H1 (cell line): ENCODE measurements around the gene TSPAN9. TPM values are rescaled to one million over a fixed set of nuclear protein-coding genes. Genes with fewer than 3 reads are reported as not detected.

ENCODE experiments used
- CTCF ChIA-PET: fragments of 300-600 bp; sonication (Branson Sonifier 250); formaldehyde crosslinking; loops from one replicate; lab custom pipeline; 2021; ENCODE audit not compliant: partially characterized antibody; lab: Charles Lee
- POLR2A ChIA-PET: fragments of 300-600 bp; sonication (Branson Sonifier 250); formaldehyde crosslinking; loops from one replicate; lab custom pipeline; 2021; ENCODE audit warnings: inconsistent platforms; ENCODE audit not compliant: partially characterized antibody; lab: Charles Lee
- DNase-seq, 2 experiments: peaks; one replicate each; pipeline versions ENCODE4 v3.0.0 to v3.0.0-alpha.2; 2010 to 2022; ENCODE audit warnings: low spot score in 2 of 2, low read depth in 1 of 2, mixed read lengths in 1 of 2
- FAIRE-seq: peaks from 2 replicates; lab custom pipeline; 2011; peaks lifted over from hg19 to GRCh38; lab: Jason Lieb, UNC
- H2AFZ ChIP-seq: 2 replicates; pipeline ENCODE4 v1.8.1; 2012; ENCODE audit warnings: low read length, inconsistent platforms
- H2AK5ac ChIP-seq: 2 replicates; pipeline ENCODE4 v1.6.1; 2013; ENCODE audit warnings: low read depth, low read length
- H2BK120ac ChIP-seq: replicated peaks from 2 replicates; pipeline ENCODE3; 2013; ENCODE audit warnings: low read depth, low read length, inconsistent platforms
- H2BK12ac ChIP-seq: 2 replicates; pipeline ENCODE4 v1.6.1; 2013; ENCODE audit warnings: low read depth, low read length
- H2BK15ac ChIP-seq: 2 replicates; pipeline ENCODE4 v1.6.1; 2013; ENCODE audit warnings: low read length
- H2BK20ac ChIP-seq: 2 replicates; pipeline ENCODE4 v1.6.1; 2013; ENCODE audit warnings: low read length
- H2BK5ac ChIP-seq: 2 replicates; pipeline ENCODE4 v1.6.1; 2013; ENCODE audit warnings: low read depth, low read length
- H3K14ac ChIP-seq: 2 replicates; pipeline ENCODE4 v1.6.1; 2013; ENCODE audit warnings: inconsistent platforms; ENCODE audit not compliant: insufficient read length
- H3K18ac ChIP-seq: 2 replicates; pipeline ENCODE4 v1.6.1; 2013; ENCODE audit warnings: low read length; ENCODE audit errors: extremely low read depth
- H3K23ac ChIP-seq: 2 replicates; pipeline ENCODE4 v1.6.1; 2013; ENCODE audit warnings: inconsistent platforms; ENCODE audit not compliant: insufficient read length
- H3K23me2 ChIP-seq: 2 replicates; pipeline ENCODE4 v1.6.1; 2013; ENCODE audit warnings: low read depth, low read length
- H3K27ac ChIP-seq: 2 replicates; pipeline ENCODE4 v1.6.1; 2011; ENCODE audit warnings: low read depth, low read length, inconsistent platforms
- H3K27me3 ChIP-seq, 4 experiments: replicated peaks in 1 of 4; 1 replicate in 1 of 4; 2 replicates in 3 of 4; pipeline versions ENCODE4 v1.6.1 to v1.8.1; 2011 to 2013; ENCODE audit warnings: low read length in 3 of 4, mild to moderate bottlenecking in 3 of 4, inconsistent platforms in 2 of 4, mixed read lengths in 2 of 4, moderate library complexity in 1 of 4; ENCODE audit not compliant: control insufficient read depth in 3 of 4, insufficient read depth in 3 of 4; ENCODE audit errors: extremely low read depth in 1 of 4
- H3K36me3 ChIP-seq, 4 experiments: 2 replicates each; pipeline versions ENCODE4 v1.6.1 to v1.8.1; 2011 to 2013; ENCODE audit warnings: mild to moderate bottlenecking in 4 of 4, low read length in 3 of 4, moderate library complexity in 2 of 4, control low read depth in 1 of 4, inconsistent platforms in 1 of 4; ENCODE audit not compliant: insufficient read depth in 4 of 4, control insufficient read depth in 2 of 4
- H3K4ac ChIP-seq: replicated peaks from 2 replicates; pipeline ENCODE3; 2013; ENCODE audit warnings: low read length, low read depth, mixed read lengths, inconsistent platforms; ENCODE audit not compliant: insufficient read length
- H3K4me1 ChIP-seq, 4 experiments: replicated peaks in 1 of 4; 1 replicate in 1 of 4; 2 replicates in 3 of 4; pipeline versions ENCODE4 v1.6.1 to v1.8.1; 2011 to 2013; ENCODE audit warnings: low read length in 3 of 4, inconsistent platforms in 2 of 4, mixed read lengths in 1 of 4; ENCODE audit not compliant: insufficient read depth in 4 of 4, control insufficient read depth in 3 of 4
- H3K4me2 ChIP-seq, 2 experiments: 2 replicates each; pipeline versions ENCODE4 v1.6.1 to v1.8.1; 2011 to 2013; ENCODE audit warnings: low read depth in 2 of 2, low read length in 2 of 2, control low read depth in 1 of 2, inconsistent platforms in 1 of 2, mild to moderate bottlenecking in 1 of 2; ENCODE audit not compliant: insufficient read depth in 1 of 2
- H3K4me3 ChIP-seq, 4 experiments: fragments of 200-600, 300-600 bp in 1 of 4; sonication (generic), shearing (Covaris generic), sonication (Bioruptor Twin) in 1 of 4; 2 replicates each; pipeline versions ENCODE4 v1.5.1 to v1.8.1; 2011 to 2016; ENCODE audit warnings: low read length in 4 of 4, low read depth in 3 of 4, control low read depth in 2 of 4, inconsistent platforms in 2 of 4, mild to moderate bottlenecking in 2 of 4, mixed read lengths in 1 of 4, moderate library complexity in 1 of 4; ENCODE audit not compliant: insufficient read depth in 2 of 4; ENCODE audit errors: extremely low read depth in 1 of 4
- H3K56ac ChIP-seq: replicated peaks from 2 replicates; pipeline ENCODE3; 2013; ENCODE audit warnings: low read depth, mild to moderate bottlenecking, mixed read lengths, low read length, inconsistent platforms; ENCODE audit not compliant: insufficient read length
- H3K79me1 ChIP-seq: 2 replicates; pipeline ENCODE4 v1.6.1; 2013; ENCODE audit warnings: low read depth, low read length, control low read depth
- H3K79me2 ChIP-seq, 2 experiments: 2 replicates each; pipeline versions ENCODE4 v1.6.1 to v1.8.1; 2012 to 2013; ENCODE audit warnings: low read length in 2 of 2, mild to moderate bottlenecking in 2 of 2, inconsistent platforms in 1 of 2; ENCODE audit not compliant: insufficient read depth in 2 of 2, control insufficient read depth in 1 of 2
- H3K9ac ChIP-seq, 4 experiments: replicated peaks in 1 of 4; 1 replicate in 1 of 4; 2 replicates in 3 of 4; pipeline versions ENCODE4 v1.6.1 to v1.8.1; 2011 to 2013; ENCODE audit warnings: low read depth in 3 of 4, low read length in 3 of 4, control low read depth in 2 of 4, mild to moderate bottlenecking in 2 of 4, moderate library complexity in 2 of 4, inconsistent platforms in 1 of 4; ENCODE audit errors: extremely low read depth in 1 of 4
- H3K9me3 ChIP-seq, 2 experiments: 2 replicates each; pipeline versions ENCODE4 v1.6.1 to v1.8.1; 2012 to 2013; ENCODE audit warnings: mild to moderate bottlenecking in 2 of 2, moderate library complexity in 2 of 2, control low read depth in 1 of 2, inconsistent platforms in 1 of 2, low read depth in 1 of 2, low read length in 1 of 2, mixed read lengths in 1 of 2; ENCODE audit not compliant: insufficient read depth in 2 of 2
- H4K20me1 ChIP-seq, 2 experiments: replicated peaks in 1 of 2; 2 replicates each; pipeline versions ENCODE3 to v1.8.1; 2011 to 2013; ENCODE audit warnings: inconsistent platforms in 2 of 2, low read length in 2 of 2, mild to moderate bottlenecking in 1 of 2; ENCODE audit not compliant: insufficient read depth in 2 of 2, control insufficient read depth in 1 of 2
- H4K5ac ChIP-seq: 2 replicates; pipeline ENCODE4 v1.6.1; 2013; ENCODE audit warnings: low read length, low read depth, mixed read lengths, inconsistent platforms; ENCODE audit not compliant: insufficient read length
- H4K8ac ChIP-seq: 2 replicates; pipeline ENCODE4 v1.8.0; 2013; ENCODE audit warnings: mild to moderate bottlenecking, moderate library complexity, low read length, inconsistent platforms; ENCODE audit not compliant: insufficient read depth; ENCODE audit errors: extremely low read depth
- H4K91ac ChIP-seq: replicated peaks from 2 replicates; pipeline ENCODE3; 2013; ENCODE audit warnings: low read length, mixed read lengths, inconsistent platforms; ENCODE audit not compliant: insufficient read length
- ATF3 ChIP-seq: IDR thresholded peaks from 2 replicates; pipeline ENCODE4 v1.6.1; 2011; ENCODE audit warnings: low read depth, mild to moderate bottlenecking, low read length; ENCODE audit not compliant: insufficient read depth
- CBX5 ChIP-seq: fragments of 300-800, 300-1000 bp; sonication (generic); IDR thresholded peaks from 2 replicates; pipeline ENCODE4 v1.7.1; 2016; ENCODE audit warnings: antibody characterized with exemption, low read length, low read depth
- CHD1 ChIP-seq: IDR thresholded peaks from 2 replicates; pipeline ENCODE4 v1.6.1; 2012; ENCODE audit warnings: low read depth, low read length, improper control_type of control experiment
- FOSL1 ChIP-seq: IDR thresholded peaks from 2 replicates; pipeline ENCODE4 v1.6.1; 2011; ENCODE audit warnings: mild to moderate bottlenecking, low read depth, low read length, moderate library complexity; ENCODE audit not compliant: insufficient read depth
- NANOG ChIP-seq: IDR thresholded peaks from 2 replicates; pipeline ENCODE4 v1.6.1; 2011; ENCODE audit warnings: low read length, low read depth, mild to moderate bottlenecking, inconsistent platforms; ENCODE audit not compliant: insufficient read depth, poor library complexity, severe bottlenecking
- PHF8 ChIP-seq: fragments of 200-600 bp; sonication (generic); conservative IDR thresholded peaks from 2 replicates; pipeline ENCODE4 v1.7.1; 2012; ENCODE audit warnings: low read depth, mild to moderate bottlenecking, inconsistent platforms, low read length, moderate library complexity
- RAD21 ChIP-seq, 2 experiments: IDR thresholded peaks in 1 of 2; conservative IDR thresholded peaks in 1 of 2; 2 replicates each; pipeline ENCODE4 v1.6.1; 2011; ENCODE audit warnings: low read depth in 2 of 2, low read length in 2 of 2, improper control_type of control experiment in 1 of 2, inconsistent platforms in 1 of 2, mild to moderate bottlenecking in 1 of 2, moderate library complexity in 1 of 2
- SP4 ChIP-seq: IDR thresholded peaks from 2 replicates; pipeline ENCODE4 v1.6.1; 2012; ENCODE audit warnings: low read length, inconsistent platforms
- SRF ChIP-seq: IDR thresholded peaks from 2 replicates; pipeline ENCODE4 v1.6.1; 2011; ENCODE audit warnings: mild to moderate bottlenecking, low read depth, low read length, moderate library complexity
- SUZ12 ChIP-seq: fragments of 200-600 bp; sonication (generic); IDR thresholded peaks from 2 replicates; pipeline ENCODE4 v1.6.1; 2012; ENCODE audit warnings: mild to moderate bottlenecking, inconsistent platforms, low read length, moderate library complexity, mixed read lengths
- TAF7 ChIP-seq: optimal IDR thresholded peaks from 2 replicates; pipeline ENCODE3; 2011; ENCODE audit warnings: low read depth, mild to moderate bottlenecking, inconsistent platforms, low read length, moderate library complexity, borderline replicate concordance
- TBP ChIP-seq: IDR thresholded peaks from 2 replicates; pipeline ENCODE4 v1.6.1; 2011; ENCODE audit warnings: low read depth, low read length, improper control_type of control experiment
- TEAD4 ChIP-seq: IDR thresholded peaks from 2 replicates; pipeline ENCODE4 v1.6.1; 2012; ENCODE audit warnings: low read depth, low read length, inconsistent platforms, mixed read lengths
- WGBS, 2 experiments: shearing (Covaris generic) in 1 of 2; methylation state at CpG; one replicate each; pipeline versions ENCODE4 v1.1.6 to v1.1.7; 2013 to 2015; ENCODE audit warnings: low lambda C conversion rate in 2 of 2, mixed read lengths in 2 of 2, inconsistent platforms in 1 of 2, low coverage in 1 of 2, missing lambda C conversion rate in 1 of 2; ENCODE audit not compliant: insufficient replicate concordance in 2 of 2, insufficient coverage in 1 of 2, insufficient read length in 1 of 2; ENCODE audit errors: extremely low coverage in 1 of 2, missing lambda C conversion rate in 1 of 2; 5-methylcytosine and 5-hydroxymethylcytosine counted together
- polyA plus RNA-seq, 7 experiments: library from polyadenylated mRNA; depleted of rRNA in 3 of 7; stranded (reverse) in 5 of 7; unstranded in 2 of 7; fragments of >200 nt in 5 of 7; fragments of 200-250 nt in 2 of 7; gene quantifications; 1 replicate in 5 of 7; 2 replicates in 1 of 7; 4 replicates in 1 of 7; pipeline versions ENCODE4 v1.2.1 to v1.2.3, GENCODE V29; 2011 to 2013; ENCODE audit warnings: missing spikeins in 2 of 7, mixed read lengths in 2 of 7
- total RNA-seq: library from RNA; stranded (reverse); fragmentation: NEBNext Ultra II Directional; extraction: Animal tissue kit (Norgen Biotek cat#: 25700); gene quantifications from 2 replicates; pipeline ENCODE4 v1.2.1, GENCODE V29; 2021

The TSPAN9 gene
- total and polyA plus RNA-seq, 2 of the 8 experiments (the other 6 are each of a cell fraction or from before 2014, with no cell fraction given) = 11.5 to 29.1 TPM

GRCh38 chr12:3317481-3317815, 240.3 kb downstream of the TSPAN9 start:
- CTCF ChIA-PET = interaction anchor here (0.6 to 13.4 kb wide), 6 partner anchors 10 to 407 kb away, joined by 3 to 216 read pairs (median 4); no protein-coding TSS in a partner anchor
- no peaks in the 10 kb centered on the region; the same call in 1 of the 2 replicates for H3K79me1 ChIP-seq
- no peaks in the 10 kb centered on the region for H3K36me3 ChIP-seq
- H3K27me3 ChIP-seq = no peaks in the 10 kb centered on the region; a peak in 1 of 7 replicates
- H3K9me3 ChIP-seq = no peaks in the 10 kb centered on the region
- DNase-seq = no peak
- no peak overlapping the region for H3K4me2 ChIP-seq
- no peak overlapping the region for H2BK15ac ChIP-seq
- no peak overlapping the region for H2BK120ac ChIP-seq
- peaks cover 0 to 1% of the 10 kb centered on the region in 2 experiments for H4K20me1 ChIP-seq
- H3K79me2 ChIP-seq = no peaks in the 10 kb centered on the region
- no peak overlapping the region for H4K5ac ChIP-seq
- H2BK20ac ChIP-seq = no peak overlapping the region
- H3K27ac ChIP-seq = no peak overlapping the region
- no peak overlapping the region for H2BK12ac ChIP-seq
- no peaks in the 10 kb centered on the region for H3K4me1 ChIP-seq
- no peak for FAIRE-seq
- H3K4me3 ChIP-seq = no peak overlapping the region
- H3K4ac ChIP-seq = no peak overlapping the region
- WGBS, 2 experiments = 90% methylated on average over 4 of the region's 4 CpGs; no CpG with 5 or more reads in 1 of the 2 experiments
- no peak overlapping the region for H3K14ac ChIP-seq
- H4K8ac ChIP-seq = no peak overlapping the region
- no peak overlapping the region for H3K18ac ChIP-seq
- H2AK5ac ChIP-seq = no peak overlapping the region
- H4K91ac ChIP-seq = no peak overlapping the region
- POLR2A ChIA-PET = no interaction called here
- H2BK5ac ChIP-seq = no peak overlapping the region
- H3K56ac ChIP-seq = no peak overlapping the region
- H3K9ac ChIP-seq = no peak overlapping the region
- no peak overlapping the region for H2AFZ ChIP-seq
- H3K23me2 ChIP-seq = no peaks in the 10 kb centered on the region
- no peak overlapping the region for H3K23ac ChIP-seq
- TF ChIP-seq RAD21 (IDR thresholded peaks at IDR 0.05 in 1 of 2, conservative IDR thresholded peaks at IDR 0.05 in 1 of 2; ENCODE audit: low read depth in 2 of 2, low read length in 2 of 2) (no peak), FOSL1 (no peak), SRF (no peak), NANOG (no peak), SP4 (no peak), SUZ12 (no peak), CBX5 (no peak), PHF8 (no peak), TAF7 (no peak), ATF3 (no peak), CHD1 (no peak), TBP (no peak), TEAD4 (no peak)
